Medulla oblongata (tissue), 1 donor: ENCODE measurements around the gene WARS2.
"Not testable (repeated sequence)": the region's sequence is repeated elsewhere in the genome, so short reads cannot be mapped to it uniquely, and the experiment has no call there.

Experiments used
- DNase-seq: peaks from one replicate; pipeline ENCODE4 v3.0.0-alpha.2; 2015; ENCODE audit errors: extremely low spot score

Gene WARS2

DNA sequence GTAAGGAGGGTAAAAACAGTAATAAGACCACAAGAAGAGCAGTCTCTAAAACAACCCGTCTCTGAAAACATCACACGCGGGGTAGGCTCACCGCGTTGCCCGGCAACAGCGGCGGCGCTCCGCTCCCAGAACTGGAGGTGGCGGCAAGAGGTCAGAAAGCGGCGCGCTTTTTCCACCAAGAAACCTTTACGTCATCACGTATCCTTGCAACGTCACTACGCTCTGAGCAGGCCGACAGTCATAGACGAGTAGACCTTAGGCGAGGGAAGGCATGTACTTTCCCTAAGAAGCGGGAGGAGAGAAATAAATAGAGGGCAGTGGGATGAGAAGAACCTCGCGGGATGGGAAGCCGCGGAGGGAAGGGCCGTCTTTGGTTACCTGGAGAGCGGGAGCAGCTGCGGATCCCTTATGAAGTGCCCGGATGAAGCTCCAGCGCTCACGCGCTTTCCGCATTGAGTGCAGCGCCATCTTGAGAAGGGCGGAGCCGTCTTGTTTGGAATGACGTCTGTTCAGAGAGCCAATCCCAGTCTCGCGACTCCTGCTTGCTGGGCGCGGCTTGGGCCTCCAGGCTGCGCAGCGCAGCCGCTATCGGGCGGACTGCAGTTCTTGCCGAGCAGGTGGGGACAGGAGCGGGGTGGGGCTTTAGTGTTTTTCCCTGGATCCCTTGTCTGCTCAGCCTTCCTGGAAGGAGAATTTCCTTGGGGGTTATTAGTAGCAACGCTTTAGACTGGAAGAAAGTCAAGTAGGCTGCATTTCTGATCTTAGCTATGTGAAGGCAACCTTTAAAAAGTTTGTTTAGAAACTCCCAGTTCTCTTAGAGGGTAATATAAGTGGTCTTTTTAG, at the start of gene WARS2:
Gene WARS2, minus strand, starts transcription at position 477 of the 843 bp plus-strand sequence. Its CDS starts 9 bp downstream, at position 468.
- peak; percentile 98 for DNase-seq

DNA sequence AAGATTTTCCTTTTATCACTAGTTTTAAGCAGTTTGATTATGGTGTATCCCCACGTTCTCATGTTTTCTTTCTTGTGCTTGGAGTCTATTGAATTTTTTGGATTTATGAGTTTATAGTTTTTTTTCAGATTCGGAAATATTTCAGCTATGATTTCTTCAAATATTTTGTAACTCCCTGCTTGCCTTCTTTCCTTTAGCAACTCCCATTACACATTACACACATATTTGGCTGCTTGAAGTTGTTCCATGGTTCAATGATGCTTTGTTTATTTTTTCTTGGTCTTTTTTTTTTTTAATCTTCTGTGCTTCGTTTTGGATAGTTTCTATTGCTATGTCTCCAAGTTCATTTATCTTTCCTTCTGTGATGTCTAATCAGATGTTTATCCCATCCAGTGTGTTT, 48.5 kb upstream of the WARS2 start:
- DNase-seq = no peak

DNA sequence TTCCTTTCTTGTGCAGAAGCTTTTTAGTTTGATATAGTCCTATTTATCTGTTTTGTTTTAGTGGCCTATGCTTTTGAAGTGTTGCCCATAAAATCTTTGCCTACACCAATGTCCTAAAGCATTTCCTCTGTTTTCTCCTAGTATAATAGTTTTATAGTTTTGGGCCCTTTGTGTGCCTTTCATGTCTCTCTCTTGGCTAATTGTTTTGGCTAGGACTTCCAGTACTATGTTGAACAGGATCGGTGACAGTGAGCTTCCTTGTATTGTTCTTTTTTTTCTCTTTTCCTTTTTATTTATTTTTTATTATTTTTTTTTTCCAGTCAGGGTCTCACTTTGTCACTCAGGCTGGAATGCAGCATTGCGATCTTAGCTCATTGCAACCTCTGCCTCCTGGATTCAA, 47.0 kb upstream of the WARS2 start:
- DNase-seq = no peak

DNA sequence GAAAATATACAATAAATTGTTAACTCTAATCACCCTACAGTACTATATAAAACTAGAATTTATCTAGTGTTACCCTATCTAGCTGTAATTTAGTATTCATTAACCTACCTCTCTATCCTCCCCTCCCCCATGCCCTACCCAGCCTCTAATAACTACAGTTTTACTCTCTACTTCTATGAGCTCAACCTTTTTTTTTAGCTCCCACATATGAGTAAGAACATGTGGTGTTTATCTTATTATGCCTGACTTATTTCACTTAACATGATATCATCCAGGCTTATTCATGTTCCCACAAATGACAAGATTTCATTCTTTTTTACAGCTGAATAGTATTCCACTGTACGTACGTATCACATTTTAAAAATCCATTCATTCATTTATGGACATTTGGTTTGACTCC, 46.0 kb upstream of the WARS2 start:
- no peak for DNase-seq

DNA sequence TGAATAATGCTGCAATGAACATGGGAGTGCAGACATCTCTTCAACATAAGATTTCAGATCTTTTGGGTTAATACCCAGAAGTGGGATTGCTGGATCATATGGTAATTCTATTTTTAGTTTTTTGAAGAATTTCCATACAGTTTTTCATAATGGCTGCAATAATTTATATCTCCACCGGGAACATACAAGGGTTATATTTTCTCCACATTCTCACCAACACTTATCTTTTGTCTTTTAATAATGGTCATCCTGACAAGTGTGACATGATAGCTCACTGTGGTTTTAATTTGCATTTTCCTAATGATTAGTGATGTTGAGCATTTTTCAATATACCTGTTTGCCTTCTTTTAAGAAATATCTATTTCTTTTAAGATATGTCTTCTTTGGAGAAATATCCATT, 44.5 kb upstream of the WARS2 start:
- DNase-seq = no peak

DNA sequence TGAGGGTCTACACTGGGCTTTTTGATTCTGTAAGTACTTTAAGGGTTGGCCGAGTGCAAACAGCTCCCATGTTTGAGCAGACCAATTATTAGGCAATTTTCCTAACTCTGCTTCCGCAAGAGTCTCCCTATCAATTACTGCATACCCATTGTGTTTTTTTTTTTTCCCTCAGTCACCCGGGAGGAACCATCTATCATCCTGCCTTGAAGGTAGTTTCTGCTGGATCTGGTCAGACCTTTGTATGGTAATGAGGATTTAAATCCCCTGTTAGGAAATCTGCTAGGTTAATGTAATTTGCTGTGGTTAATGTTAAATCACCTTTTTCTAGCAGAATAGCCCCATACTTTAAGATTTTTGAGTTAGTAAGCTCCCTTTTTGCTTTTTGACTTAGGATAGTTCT, 40.8 kb upstream of the WARS2 start:
- DNase-seq = no peak

DNA sequence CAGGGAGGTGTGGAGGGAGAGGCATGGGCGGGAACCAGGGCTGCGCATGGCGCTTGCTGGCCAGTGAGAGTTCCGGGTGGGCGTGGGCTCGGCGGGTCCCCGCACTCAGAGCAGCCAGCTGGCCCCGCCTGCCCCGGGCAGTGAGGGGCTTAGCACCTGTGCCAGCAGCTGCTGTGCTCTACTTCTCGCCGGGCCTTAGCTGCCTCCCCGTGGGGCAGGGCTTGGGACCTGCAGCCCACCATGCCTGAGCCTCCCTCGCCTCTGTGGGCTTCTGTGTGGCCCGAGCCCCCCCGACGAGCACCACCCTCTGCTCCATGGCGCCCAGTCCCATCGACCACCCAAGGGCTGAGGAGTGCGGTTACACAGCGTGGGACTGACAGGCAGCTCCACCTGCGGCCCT, 38.6 kb upstream of the WARS2 start:
- no peak for DNase-seq

DNA sequence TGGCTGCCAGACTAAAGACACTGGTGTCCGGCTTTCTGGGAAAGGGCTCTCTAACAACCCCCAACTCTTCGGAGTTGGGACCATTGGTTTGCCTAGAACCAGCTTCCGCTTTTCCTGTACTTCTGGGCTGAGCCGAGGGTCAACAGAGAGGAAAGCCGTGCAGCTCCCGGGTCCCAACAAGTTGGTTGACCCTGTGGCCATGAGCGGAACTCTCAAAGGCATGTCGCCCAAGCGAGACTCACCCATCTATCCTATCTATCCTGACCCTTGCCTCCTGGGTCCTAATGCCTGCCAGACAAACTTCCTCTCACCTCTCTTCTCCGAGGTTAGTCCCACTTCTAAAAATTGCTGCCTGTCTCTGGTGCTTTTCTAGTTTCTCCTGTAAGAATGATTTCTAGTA, 32.5 kb upstream of the WARS2 start:
- DNase-seq = not testable (repeated sequence)

DNA sequence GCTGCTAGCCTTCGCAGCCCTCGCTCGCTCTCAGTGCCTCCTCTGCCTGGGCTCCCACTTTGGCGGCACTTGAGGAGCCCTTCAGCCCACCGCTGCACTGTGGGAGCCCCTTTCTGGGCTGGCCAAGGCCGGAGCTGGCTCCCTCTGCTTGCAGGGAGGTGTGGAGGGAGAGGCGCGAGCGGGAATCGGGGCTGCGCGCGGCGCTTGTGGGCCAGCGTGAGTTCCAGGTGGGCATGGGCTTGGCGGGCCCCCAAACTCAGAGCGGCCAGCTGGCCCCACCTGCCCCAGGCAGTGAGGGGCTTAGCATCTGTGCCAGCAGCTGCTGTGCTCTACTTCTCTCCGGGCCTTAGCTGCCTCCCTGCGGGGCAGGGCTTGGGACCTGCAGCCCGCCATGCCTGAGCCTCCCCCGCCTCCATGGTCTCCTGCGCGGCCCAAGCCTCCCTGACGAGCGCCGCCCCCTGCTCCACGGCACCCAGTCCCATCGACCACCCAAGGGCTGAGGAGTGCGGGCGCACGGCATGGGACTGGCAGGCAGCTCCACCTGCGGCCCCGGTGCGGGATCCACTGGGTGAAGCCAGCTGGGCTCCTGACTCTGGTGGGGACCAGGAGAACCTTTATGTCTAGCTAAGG, 31.0 kb upstream of the WARS2 start:
- not testable (repeated sequence) for DNase-seq

DNA sequence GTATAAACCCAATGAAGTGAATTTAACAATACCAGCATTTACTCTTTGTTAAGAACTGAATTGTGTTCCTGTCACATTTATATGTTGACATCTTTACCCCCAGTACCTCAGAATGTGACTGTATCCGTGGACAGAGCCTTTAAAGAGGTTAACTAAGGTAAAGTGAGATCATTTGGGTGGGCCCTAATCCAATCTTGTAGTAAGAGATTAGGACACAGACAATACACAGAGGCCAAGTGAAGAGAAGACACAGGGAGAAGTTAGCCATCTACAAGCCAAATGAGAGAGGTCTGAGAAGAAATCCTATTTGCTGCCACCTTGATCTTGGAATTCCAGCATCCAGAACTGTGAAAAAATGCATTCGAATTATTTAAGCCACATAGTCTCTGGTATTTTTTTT, 22.9 kb upstream of the WARS2 start:
- DNase-seq = no peak

DNA sequence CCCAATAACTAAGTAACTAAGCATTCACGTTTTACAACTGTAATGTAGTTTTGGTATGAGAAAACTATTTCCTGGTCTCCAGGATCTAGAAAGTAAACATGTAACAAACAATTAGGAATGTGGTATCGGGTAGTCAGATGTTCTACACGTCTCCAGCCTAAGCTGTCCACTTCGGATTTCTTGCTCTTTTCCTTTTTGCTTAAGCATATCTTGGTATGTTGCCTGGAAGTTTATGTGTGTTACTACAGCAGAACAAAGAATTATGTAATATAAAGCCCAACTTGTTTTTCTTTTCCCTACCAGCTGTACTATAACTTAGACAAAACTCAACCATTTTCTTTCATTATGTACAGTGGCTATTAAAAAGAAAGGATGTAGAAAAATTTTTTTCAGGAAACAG, 20.4 kb upstream of the WARS2 start:
- no peak for DNase-seq

DNA sequence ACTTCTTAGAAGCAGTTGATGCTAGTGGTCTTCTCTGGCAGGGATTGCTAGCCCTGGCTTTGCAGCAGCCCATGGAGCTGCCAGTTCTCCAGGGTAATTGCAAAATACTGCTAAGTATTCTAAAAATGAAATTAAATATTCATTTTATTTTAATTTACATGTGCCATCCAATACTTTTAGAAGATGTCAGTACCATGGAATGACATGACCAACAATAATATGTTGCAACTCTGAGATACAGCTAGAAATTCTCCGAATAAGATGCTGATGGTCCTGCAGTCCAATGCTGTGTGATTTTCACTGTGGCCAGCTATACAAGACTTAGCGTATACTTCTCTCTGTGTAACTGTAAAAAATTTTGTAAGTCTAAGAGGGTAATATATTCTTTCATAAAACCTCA, 20.0 kb upstream of the WARS2 start:
- DNase-seq = no peak

DNA sequence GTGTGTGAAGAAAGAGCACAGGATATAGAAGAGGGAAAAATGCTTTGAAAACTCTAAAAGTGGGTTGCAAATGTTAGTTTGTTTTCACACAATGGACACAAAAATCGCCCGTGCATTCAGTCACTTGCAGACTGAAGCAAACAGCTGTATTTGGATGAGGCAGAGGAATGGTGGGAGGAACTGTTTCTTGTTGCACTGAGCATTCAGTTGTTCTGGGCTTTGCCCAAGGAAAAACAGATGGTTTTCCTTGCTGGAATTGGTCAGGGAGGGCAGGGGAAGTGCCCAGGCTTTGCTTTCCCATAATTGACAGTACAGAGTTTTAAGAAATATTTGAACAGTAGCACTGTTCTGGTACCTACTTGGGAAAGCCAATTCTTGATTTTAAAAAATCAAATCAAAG, 19.5 kb upstream of the WARS2 start:
- no peak for DNase-seq

DNA sequence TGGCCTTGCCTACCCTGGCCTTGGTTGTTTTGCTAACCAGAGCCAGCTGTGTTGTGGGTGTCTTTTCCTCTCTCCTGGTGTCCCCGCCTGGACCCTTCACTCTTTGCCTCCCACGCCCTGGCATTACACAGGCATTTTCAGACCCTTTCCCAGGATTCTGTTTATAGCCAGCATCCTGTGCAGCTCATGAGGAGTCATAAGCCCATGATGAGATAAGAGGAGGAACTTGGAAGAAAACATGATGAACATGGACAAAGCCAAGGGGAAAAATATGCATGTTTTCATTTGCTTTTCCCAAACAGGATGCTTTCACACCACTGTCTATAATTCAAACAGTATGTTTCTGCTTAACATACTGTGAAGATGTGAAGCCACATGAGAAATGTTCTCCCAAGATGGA, 18.7 kb upstream of the WARS2 start:
- DNase-seq = no peak

DNA sequence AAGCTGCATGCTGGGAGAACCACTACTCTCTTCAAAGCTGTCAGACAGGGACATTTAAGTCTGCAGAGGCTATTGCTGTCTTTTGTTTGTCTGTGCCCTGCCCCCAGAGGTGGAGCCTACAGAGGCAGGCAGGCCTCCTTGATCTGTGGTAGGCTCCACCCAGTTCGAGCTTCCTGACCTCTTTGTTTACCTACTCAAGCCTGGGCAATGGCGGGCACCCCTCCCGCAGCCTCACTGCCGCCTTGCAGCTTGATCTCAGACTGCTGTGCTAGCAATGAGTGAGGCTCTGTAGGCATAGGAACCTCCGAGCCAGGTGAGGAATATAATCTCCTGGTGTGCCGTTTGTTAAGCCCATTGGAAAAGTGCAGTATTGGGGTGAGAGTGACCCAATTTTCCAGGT, 16.3 kb upstream of the WARS2 start:
- not testable (repeated sequence) for DNase-seq

DNA sequence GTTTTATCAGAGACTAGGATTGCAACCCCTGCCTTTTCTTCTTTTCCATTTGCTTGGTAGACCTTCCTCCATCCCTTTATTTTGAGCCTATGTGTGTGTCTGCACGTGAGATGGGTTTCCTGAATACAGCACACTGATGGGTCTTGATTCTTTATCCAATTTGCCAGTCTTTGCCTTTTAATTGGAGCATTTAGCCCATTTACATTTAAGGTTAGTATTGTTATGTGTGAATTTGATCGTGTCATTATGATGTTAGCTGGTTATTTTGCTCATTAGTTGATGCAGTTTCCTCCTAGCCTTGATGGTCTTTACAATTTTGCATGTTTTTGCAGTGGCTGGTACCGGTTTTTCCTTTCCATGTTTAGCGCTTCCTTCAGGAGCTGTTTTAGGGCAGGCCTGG, 14.6 kb upstream of the WARS2 start:
- DNase-seq = not testable (repeated sequence)

DNA sequence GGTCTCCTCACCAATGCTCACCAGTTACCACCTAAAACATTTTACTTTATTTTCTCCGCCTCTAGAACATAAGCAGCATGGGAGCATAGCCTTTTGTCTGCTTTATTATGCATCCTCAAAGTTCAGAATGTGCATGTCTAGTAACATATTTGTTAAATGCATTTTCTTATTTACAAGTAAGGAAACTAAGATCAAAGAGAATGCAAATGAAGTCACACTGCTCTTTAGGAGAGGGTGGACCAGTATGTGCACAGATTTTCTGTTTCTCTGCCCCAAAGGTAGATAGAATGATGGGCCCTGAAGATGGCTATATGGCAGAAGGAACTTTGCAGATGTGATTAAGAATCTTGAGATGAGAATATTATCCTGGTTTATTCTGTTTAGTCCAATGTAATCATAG, 9.7 kb upstream of the WARS2 start:
- no peak for DNase-seq

DNA sequence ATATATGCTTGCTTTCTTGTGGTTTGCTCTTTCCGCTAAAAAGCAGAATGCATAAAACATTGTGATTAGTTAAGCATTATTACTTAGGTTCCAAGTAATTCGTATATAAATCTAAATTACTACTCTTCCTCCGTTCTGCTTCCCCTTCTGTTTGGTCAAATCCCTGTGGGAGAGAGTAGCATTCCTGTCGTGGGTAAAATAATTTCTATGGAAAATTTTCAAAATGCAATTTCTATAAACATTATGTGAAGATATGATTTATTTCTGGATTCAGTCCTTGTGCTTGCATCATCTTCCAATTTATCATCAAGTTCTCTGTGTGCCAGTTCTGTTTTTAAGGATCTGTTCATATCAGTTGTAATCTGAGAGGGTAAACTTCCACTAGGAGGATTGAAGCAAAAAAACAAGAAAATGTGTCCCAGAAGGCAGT, 7.2 kb upstream of the WARS2 start:
- DNase-seq = no peak

DNA sequence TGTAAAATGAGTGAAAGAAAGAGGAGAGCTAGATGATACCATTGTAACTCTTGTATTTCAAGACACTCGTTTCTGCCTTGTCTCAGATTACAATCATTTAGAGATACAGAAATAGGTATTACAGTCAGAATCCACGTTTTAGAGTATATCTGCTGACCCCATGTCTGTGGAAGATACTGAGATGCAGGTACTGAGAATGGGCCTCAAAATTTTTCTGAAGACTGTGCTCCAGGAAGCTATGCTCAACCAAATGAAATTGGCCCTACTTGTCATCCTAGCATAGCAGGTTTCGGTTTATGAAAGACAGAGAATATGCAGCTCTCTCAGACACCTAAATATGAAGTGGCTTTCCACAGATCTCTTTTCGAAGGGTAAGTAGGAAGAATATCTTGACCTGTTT, 6.0 kb upstream of the WARS2 start:
- DNase-seq = no peak

DNA sequence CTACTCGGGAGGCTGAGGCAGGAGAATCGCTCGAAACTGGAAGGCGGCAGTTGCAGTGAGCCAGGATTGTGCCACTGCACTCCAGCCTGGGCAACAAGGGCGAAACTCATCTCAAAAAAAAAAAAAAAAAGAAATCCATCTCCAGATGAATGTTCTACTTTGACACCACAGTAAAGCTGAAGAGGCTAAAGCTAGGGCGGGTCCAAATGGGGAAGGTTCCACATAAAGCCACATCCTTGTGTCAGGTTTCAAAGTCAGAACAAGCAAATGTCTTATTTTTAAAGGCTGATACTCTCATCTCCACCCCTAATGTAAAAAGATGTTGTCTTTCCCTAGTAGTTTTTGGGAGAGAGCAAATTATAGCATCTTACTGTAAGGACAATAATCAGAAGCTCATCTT, 4.4 kb upstream of the WARS2 start:
- DNase-seq = no peak

DNA sequence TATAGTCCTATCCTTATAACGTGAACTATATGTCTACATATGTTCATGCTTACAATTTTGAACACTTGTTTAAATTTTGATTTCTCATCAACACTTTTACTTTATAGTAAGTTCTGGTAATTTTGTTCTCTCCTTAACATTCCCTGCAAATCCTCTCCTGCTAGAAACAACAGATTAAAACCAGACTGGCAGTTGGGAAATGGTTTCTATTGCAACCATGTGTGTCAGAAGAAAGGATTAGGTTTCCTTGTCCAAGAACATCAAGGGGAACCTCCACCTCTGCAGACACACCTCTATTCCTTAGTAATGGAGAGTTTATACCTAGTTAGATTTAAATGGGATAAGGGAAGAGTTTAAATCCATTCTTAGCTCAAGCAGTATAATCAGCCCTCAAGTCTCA, 3.3 kb upstream of the WARS2 start:
- no peak for DNase-seq

DNA sequence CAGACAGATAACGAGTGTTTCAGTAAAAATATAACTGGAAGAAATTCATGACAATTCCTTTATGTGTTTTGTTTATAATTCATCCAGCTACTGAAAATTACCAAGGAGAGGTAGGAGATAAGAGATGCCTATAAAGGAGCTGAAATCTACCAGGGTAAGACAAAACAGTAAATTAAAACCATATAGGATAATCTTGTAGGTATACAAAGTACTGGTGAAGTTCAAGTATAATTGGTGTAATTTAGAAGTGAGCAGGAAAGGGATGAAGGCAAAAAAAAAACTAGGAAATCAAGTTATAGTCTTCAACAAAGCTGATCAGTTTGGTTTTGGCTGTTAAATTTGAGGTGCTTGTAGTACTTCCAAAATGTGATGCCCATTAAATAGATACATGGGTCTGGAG, 1.2 kb upstream of the WARS2 start:
- no peak for DNase-seq

DNA sequence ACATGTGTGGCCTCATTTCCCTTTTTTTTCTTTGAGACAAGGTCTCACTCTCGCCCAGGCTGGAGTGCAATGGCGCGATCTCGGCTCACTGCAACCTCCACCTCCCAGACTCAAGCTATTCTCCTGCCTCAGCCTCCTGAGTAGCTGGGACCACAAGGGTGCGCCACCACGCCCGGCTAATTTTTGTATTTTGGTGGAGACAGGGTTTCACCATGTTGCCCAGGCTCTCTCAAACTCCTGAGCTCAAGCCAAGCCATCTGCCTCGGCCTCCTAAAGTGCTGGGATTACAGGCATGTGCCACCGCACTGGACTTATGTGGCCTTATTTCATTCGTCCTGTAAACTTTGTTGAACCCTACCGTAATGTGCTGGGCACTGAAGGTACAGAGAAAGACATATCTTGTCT, 569 bp upstream of the WARS2 start:
- DNase-seq = peak; percentile 13

DNA sequence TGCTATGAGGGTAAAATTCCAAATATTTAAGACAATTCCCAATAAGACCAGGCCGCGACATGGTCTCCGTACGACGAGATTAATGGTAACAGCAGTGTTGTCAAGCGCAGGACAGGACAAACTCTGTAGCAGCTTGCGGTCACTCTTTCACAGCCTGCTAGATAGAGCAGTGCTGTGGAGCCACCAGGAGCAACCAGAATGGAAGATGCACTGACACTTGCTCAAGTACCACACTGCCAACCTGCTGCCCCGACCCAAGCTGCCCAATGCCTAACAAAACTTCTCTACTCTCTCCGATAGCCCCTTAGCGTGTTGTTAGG, 636 bp downstream of the WARS2 start:
- DNase-seq = no peak
